GM23338 (cell line): ENCODE results near the gene RBM38. TPM values are rescaled to one million over a fixed set of nuclear protein-coding genes. Genes with fewer than 3 reads are reported as not detected.

Experiments used
- ATAC-seq: fragments of 200-7000 bp; cut with Tn5 transposase; 3 replicates; pipeline ENCODE4 v1.9.1; 2020
- DNase-seq: peaks from one replicate; pipeline ENCODE4 v3.0.0-alpha.2; 2015; ENCODE audit warnings: low spot score
- H2AFZ ChIP-seq: fragments of 200-600 bp; sonication (generic); 2 replicates; pipeline ENCODE4 v1.8.0; 2016; ENCODE audit warnings: antibody characterized with exemption, mild to moderate bottlenecking, moderate library complexity
- H3F3A ChIP-seq: fragments of 200-600 bp; sonication (generic); replicated peaks from 2 replicates; pipeline ENCODE4 v1.8.0; 2017; ENCODE audit warnings: antibody characterized with exemption, mixed run types, low read depth
- H3K27ac ChIP-seq: fragments of 200-600 bp; sonication (generic); 2 replicates; pipeline ENCODE4 v1.6.1; 2016; ENCODE audit warnings: low read depth
- H3K27me3 ChIP-seq: fragments of 200-600 bp; sonication (generic); 2 replicates; pipeline ENCODE4 v1.8.0; 2016; ENCODE audit warnings: mild to moderate bottlenecking, mixed run types, moderate library complexity; ENCODE audit not compliant: insufficient read depth
- H3K36me3 ChIP-seq: fragments of 200-600 bp; sonication (generic); 2 replicates; pipeline ENCODE4 v1.8.0; 2016; ENCODE audit warnings: mild to moderate bottlenecking; ENCODE audit not compliant: insufficient read depth
- H3K4me1 ChIP-seq: fragments of 200-600 bp; sonication (generic); 2 replicates; pipeline ENCODE4 v1.8.0; 2016; ENCODE audit warnings: mild to moderate bottlenecking, moderate library complexity; ENCODE audit not compliant: insufficient read depth
- H3K4me2 ChIP-seq: fragments of 200-600 bp; sonication (generic); 2 replicates; pipeline ENCODE4 v1.7.1; 2017; ENCODE audit warnings: mixed run types
- H3K4me3 ChIP-seq: fragments of 200-600 bp; sonication (generic); 2 replicates; pipeline ENCODE4 v1.6.1; 2016; ENCODE audit warnings: mixed run types
- H3K79me2 ChIP-seq: fragments of 200-600 bp; sonication (generic); replicated peaks from 2 replicates; pipeline ENCODE4 v1.8.0; 2017; ENCODE audit warnings: mild to moderate bottlenecking; ENCODE audit not compliant: insufficient read depth
- H3K9me2 ChIP-seq: fragments of 200-600 bp; sonication (generic); 2 replicates; pipeline ENCODE4 v1.8.0; 2017; ENCODE audit not compliant: insufficient read depth
- H4K20me1 ChIP-seq: fragments of 200-600 bp; sonication (generic); replicated peaks from 2 replicates; pipeline ENCODE4 v1.8.0; 2017; ENCODE audit warnings: mild to moderate bottlenecking; ENCODE audit not compliant: insufficient read depth
- H3K27ac Mint-ChIP-seq: 2 replicates; pipeline ENCODE4 v1.8.0; 2020; ENCODE audit warnings: inconsistent platforms, mild to moderate bottlenecking, moderate library complexity, mixed read lengths
- H3K27me3 Mint-ChIP-seq: 3 replicates; pipeline ENCODE4 v1.8.0; 2022; ENCODE audit warnings: low read depth, mild to moderate bottlenecking, moderate library complexity, mixed read lengths, inconsistent platforms; ENCODE audit not compliant: insufficient read depth, poor library complexity
- H3K36me3 Mint-ChIP-seq: 3 replicates; pipeline ENCODE4 v1.8.0; 2021; ENCODE audit warnings: low read depth, mild to moderate bottlenecking, inconsistent platforms, moderate library complexity, mixed read lengths
- H3K4me1 Mint-ChIP-seq: 3 replicates; pipeline ENCODE4 v1.8.0; 2020; ENCODE audit warnings: mild to moderate bottlenecking, inconsistent platforms, mixed read lengths
- H3K4me3 Mint-ChIP-seq: 3 replicates; pipeline ENCODE4 v1.8.0; 2021; ENCODE audit warnings: moderate library complexity, mild to moderate bottlenecking, inconsistent platforms, mixed read lengths
- H3K9me3 Mint-ChIP-seq: 3 replicates; pipeline ENCODE4 v1.8.0; 2020; ENCODE audit warnings: moderate library complexity, mild to moderate bottlenecking, inconsistent platforms, mixed read lengths
- CREB1 ChIP-seq: fragments of 250-450 bp; sonication (Bioruptor Pico); IDR thresholded peaks from 2 replicates; pipeline ENCODE4 v1.5.0; 2020; ENCODE audit warnings: low read depth, mild to moderate bottlenecking, moderate library complexity
- EZH2 ChIP-seq: fragments of 200-600 bp; sonication (generic); IDR thresholded peaks from one replicate; pipeline ENCODE4 v1.8.0; 2017; ENCODE audit warnings: antibody characterized with exemption, mild to moderate bottlenecking, low read depth; ENCODE audit not compliant: unreplicated experiment
- EZH2phosphoT487 ChIP-seq: fragments of 200-600 bp; sonication (generic); IDR thresholded peaks from one replicate; pipeline ENCODE4 v1.8.1; 2018; ENCODE audit warnings: antibody characterized with exemption; ENCODE audit not compliant: unreplicated experiment
- JUNB ChIP-seq: IDR thresholded peaks from one replicate; pipeline ENCODE4 v1.6.1; 2016; ENCODE audit warnings: antibody characterized with exemption; ENCODE audit not compliant: unreplicated experiment
- NANOG ChIP-seq: IDR thresholded peaks from 2 replicates; pipeline ENCODE4 v1.6.1; 2016; ENCODE audit warnings: antibody characterized with exemption, borderline replicate concordance
- POLR2AphosphoS5 ChIP-seq: IDR thresholded peaks from 2 replicates; pipeline ENCODE4 v1.6.1; 2016; ENCODE audit warnings: antibody characterized with exemption, low read depth
- STAT1 ChIP-seq: IDR thresholded peaks from one replicate; pipeline ENCODE4 v1.6.1; 2016; ENCODE audit warnings: antibody characterized with exemption; ENCODE audit not compliant: unreplicated experiment
- ZNF114 ChIP-seq: fragments of 250-450 bp; sonication (Bioruptor Pico); IDR thresholded peaks from 2 replicates; pipeline ENCODE4 v1.5.0; 2020; ENCODE audit warnings: mild to moderate bottlenecking, moderate library complexity
- ZNF331 ChIP-seq: fragments of 250-450 bp; sonication (Bioruptor Pico); IDR thresholded peaks from 2 replicates; pipeline ENCODE4 v1.5.0; 2020; ENCODE audit warnings: low read depth, mild to moderate bottlenecking, moderate library complexity
- polyA plus RNA-seq: library from polyadenylated mRNA; unstranded; fragments of >200 nt; fragmentation: Nextera tagmentation; extraction: Ambion mirVana; gene quantifications from 2 replicates; pipeline ENCODE4 v1.2.1, GENCODE V29; 2016
- total RNA-seq: library from RNA; depleted of rRNA; stranded (reverse); fragments of >200 nt; shearing (Covaris generic); gene quantifications from 2 replicates; pipeline ENCODE4 v1.2.3, GENCODE V29; 2014
- TF ChIP-seq, protein P1 (sequence below), 2 experiments: fragments of 200-600 bp in 1 of 2; sonication (generic) in 1 of 2; conservative IDR thresholded peaks; 2 replicates each; pipeline versions ENCODE4 v1.5.1 to v1.6.1; 2016 to 2017; ENCODE audit warnings: antibody characterized with exemption in 2 of 2, low read depth in 2 of 2, mild to moderate bottlenecking in 2 of 2, moderate library complexity in 1 of 2
- TF ChIP-seq, protein P2 (sequence below): fragments of 250-450 bp; sonication (Bioruptor Pico); IDR thresholded peaks from 2 replicates; pipeline ENCODE4 v1.5.0; 2020; ENCODE audit warnings: mild to moderate bottlenecking, moderate library complexity
- TF ChIP-seq, protein P3 (sequence below): IDR thresholded peaks from one replicate; pipeline ENCODE4 v1.6.1; 2018; ENCODE audit warnings: antibody characterized with exemption; ENCODE audit not compliant: unreplicated experiment
- TF ChIP-seq, protein P4 (sequence below): IDR thresholded peaks from 2 replicates; pipeline ENCODE4 v1.6.1; 2016; ENCODE audit warnings: antibody characterized with exemption

Gene RBM38
- total and polyA plus RNA-seq, 2 experiments from 2014 or later, result 22.9 to 80.5 TPM

DNA sequence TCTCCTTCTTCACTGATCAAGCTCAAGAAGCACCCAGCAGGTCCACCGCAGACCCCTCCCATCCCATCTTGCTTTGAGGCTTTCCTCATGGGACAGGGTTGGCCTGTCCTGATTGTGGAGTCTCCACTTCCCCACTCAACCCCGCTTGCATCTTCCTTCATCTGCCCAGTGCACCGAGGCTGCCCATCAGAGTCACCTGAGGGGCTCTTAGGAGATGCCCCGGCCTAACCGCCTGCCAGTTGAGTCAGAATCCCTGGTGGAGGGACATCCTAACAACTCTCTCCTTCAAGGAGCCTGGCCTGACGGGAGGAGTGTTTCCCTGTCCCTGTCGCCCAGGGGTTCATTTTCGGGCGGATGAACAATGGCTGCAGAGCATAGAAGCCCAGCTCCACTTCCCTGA, 46.1 kb downstream of the RBM38 start:
- H3K79me2 ChIP-seq, result no peaks in the 10 kb centered on the region
- Mint-ChIP-seq H3K36me3 (no peaks in the 10 kb centered on the region), H3K27ac (no peak overlapping the region), H3K27me3 (peaks cover 11% of the 10 kb centered on the region), H3K4me1 (peaks cover 16% of the 10 kb centered on the region), H3K9me3 (no peaks in the 10 kb centered on the region), H3K4me3 (no peak overlapping the region)
- no peaks in the 10 kb centered on the region for H3K36me3 ChIP-seq
- no peak overlapping the region for H3K4me3 ChIP-seq
- DNase-seq, result no peak
- TF ChIP-seq EZH2phosphoT487 (no peak), POLR2AphosphoS5 (no peak), ZNF114 (CRISPR knock-in tag) (no peak), NANOG (no peak), STAT1 (no peak), CREB1 (CRISPR knock-in tag) (no peak), JUNB (no peak), EZH2 (no peak), ZNF331 (CRISPR knock-in tag) (no peak)
- TF ChIP-seq, protein P1, sequence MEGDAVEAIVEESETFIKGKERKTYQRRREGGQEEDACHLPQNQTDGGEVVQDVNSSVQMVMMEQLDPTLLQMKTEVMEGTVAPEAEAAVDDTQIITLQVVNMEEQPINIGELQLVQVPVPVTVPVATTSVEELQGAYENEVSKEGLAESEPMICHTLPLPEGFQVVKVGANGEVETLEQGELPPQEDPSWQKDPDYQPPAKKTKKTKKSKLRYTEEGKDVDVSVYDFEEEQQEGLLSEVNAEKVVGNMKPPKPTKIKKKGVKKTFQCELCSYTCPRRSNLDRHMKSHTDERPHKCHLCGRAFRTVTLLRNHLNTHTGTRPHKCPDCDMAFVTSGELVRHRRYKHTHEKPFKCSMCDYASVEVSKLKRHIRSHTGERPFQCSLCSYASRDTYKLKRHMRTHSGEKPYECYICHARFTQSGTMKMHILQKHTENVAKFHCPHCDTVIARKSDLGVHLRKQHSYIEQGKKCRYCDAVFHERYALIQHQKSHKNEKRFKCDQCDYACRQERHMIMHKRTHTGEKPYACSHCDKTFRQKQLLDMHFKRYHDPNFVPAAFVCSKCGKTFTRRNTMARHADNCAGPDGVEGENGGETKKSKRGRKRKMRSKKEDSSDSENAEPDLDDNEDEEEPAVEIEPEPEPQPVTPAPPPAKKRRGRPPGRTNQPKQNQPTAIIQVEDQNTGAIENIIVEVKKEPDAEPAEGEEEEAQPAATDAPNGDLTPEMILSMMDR (conservative IDR thresholded peaks at IDR 0.05; ENCODE audit: low read depth in 2 of 2), result no peak
- TF ChIP-seq, protein P2, sequence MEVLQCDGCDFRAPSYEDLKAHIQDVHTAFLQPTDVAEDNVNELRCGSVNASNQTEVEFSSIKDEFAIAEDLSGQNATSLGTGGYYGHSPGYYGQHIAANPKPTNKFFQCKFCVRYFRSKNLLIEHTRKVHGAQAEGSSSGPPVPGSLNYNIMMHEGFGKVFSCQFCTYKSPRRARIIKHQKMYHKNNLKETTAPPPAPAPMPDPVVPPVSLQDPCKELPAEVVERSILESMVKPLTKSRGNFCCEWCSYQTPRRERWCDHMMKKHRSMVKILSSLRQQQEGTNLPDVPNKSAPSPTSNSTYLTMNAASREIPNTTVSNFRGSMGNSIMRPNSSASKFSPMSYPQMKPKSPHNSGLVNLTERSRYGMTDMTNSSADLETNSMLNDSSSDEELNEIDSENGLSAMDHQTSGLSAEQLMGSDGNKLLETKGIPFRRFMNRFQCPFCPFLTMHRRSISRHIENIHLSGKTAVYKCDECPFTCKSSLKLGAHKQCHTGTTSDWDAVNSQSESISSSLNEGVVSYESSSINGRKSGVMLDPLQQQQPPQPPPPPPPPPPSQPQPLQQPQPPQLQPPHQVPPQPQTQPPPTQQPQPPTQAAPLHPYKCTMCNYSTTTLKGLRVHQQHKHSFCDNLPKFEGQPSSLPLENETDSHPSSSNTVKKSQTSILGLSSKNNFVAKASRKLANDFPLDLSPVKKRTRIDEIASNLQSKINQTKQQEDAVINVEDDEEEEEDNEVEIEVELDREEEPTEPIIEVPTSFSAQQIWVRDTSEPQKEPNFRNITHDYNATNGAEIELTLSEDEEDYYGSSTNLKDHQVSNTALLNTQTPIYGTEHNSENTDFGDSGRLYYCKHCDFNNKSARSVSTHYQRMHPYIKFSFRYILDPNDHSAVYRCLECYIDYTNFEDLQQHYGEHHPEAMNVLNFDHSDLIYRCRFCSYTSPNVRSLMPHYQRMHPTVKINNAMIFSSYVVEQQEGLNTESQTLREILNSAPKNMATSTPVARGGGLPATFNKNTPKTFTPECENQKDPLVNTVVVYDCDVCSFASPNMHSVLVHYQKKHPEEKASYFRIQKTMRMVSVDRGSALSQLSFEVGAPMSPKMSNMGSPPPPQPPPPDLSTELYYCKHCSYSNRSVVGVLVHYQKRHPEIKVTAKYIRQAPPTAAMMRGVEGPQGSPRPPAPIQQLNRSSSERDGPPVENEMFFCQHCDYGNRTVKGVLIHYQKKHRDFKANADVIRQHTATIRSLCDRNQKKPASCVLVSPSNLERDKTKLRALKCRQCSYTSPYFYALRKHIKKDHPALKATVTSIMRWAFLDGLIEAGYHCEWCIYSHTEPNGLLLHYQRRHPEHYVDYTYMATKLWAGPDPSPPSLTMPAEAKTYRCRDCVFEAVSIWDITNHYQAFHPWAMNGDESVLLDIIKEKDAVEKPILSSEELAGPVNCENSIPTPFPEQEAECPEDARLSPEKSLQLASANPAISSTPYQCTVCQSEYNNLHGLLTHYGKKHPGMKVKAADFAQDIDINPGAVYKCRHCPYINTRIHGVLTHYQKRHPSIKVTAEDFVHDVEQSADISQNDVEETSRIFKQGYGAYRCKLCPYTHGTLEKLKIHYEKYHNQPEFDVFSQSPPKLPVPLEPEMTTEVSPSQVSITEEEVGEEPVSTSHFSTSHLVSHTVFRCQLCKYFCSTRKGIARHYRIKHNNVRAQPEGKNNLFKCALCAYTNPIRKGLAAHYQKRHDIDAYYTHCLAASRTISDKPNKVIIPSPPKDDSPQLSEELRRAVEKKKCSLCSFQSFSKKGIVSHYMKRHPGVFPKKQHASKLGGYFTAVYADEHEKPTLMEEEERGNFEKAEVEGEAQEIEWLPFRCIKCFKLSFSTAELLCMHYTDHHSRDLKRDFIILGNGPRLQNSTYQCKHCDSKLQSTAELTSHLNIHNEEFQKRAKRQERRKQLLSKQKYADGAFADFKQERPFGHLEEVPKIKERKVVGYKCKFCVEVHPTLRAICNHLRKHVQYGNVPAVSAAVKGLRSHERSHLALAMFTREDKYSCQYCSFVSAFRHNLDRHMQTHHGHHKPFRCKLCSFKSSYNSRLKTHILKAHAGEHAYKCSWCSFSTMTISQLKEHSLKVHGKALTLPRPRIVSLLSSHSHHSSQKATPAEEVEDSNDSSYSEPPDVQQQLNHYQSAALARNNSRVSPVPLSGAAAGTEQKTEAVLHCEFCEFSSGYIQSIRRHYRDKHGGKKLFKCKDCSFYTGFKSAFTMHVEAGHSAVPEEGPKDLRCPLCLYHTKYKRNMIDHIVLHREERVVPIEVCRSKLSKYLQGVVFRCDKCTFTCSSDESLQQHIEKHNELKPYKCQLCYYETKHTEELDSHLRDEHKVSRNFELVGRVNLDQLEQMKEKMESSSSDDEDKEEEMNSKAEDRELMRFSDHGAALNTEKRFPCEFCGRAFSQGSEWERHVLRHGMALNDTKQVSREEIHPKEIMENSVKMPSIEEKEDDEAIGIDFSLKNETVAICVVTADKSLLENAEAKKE (CRISPR knock-in tag), result no peak
- TF ChIP-seq, protein P3, sequence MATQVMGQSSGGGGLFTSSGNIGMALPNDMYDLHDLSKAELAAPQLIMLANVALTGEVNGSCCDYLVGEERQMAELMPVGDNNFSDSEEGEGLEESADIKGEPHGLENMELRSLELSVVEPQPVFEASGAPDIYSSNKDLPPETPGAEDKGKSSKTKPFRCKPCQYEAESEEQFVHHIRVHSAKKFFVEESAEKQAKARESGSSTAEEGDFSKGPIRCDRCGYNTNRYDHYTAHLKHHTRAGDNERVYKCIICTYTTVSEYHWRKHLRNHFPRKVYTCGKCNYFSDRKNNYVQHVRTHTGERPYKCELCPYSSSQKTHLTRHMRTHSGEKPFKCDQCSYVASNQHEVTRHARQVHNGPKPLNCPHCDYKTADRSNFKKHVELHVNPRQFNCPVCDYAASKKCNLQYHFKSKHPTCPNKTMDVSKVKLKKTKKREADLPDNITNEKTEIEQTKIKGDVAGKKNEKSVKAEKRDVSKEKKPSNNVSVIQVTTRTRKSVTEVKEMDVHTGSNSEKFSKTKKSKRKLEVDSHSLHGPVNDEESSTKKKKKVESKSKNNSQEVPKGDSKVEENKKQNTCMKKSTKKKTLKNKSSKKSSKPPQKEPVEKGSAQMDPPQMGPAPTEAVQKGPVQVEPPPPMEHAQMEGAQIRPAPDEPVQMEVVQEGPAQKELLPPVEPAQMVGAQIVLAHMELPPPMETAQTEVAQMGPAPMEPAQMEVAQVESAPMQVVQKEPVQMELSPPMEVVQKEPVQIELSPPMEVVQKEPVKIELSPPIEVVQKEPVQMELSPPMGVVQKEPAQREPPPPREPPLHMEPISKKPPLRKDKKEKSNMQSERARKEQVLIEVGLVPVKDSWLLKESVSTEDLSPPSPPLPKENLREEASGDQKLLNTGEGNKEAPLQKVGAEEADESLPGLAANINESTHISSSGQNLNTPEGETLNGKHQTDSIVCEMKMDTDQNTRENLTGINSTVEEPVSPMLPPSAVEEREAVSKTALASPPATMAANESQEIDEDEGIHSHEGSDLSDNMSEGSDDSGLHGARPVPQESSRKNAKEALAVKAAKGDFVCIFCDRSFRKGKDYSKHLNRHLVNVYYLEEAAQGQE, result no peak
- TF ChIP-seq, protein P4, sequence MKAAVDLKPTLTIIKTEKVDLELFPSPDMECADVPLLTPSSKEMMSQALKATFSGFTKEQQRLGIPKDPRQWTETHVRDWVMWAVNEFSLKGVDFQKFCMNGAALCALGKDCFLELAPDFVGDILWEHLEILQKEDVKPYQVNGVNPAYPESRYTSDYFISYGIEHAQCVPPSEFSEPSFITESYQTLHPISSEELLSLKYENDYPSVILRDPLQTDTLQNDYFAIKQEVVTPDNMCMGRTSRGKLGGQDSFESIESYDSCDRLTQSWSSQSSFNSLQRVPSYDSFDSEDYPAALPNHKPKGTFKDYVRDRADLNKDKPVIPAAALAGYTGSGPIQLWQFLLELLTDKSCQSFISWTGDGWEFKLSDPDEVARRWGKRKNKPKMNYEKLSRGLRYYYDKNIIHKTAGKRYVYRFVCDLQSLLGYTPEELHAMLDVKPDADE, result no peak
- H3K4me1 ChIP-seq, result no peaks in the 10 kb centered on the region
- H3K27ac ChIP-seq, result no peak overlapping the region
- H3F3A ChIP-seq, result no peaks in the 10 kb centered on the region
- no peak overlapping the region for H2AFZ ChIP-seq
- no peaks in the 10 kb centered on the region for H3K27me3 ChIP-seq
- no peak overlapping the region for H3K4me2 ChIP-seq
- H4K20me1 ChIP-seq, result no peaks in the 10 kb centered on the region
- no peak for ATAC-seq
- no peaks in the 10 kb centered on the region for H3K9me2 ChIP-seq
